Heart right ventricle (tissue), 16 donors: ENCODE measurements around the gene SLC2A13. TPM values are rescaled to one million over a fixed set of nuclear protein-coding genes. Genes with fewer than 3 reads are reported as not detected.

ENCODE experiments used
- ATAC-seq, 8 donors: fragments of 200-7000 bp; cut with Tn5 transposase; one replicate each; pipeline ENCODE4 v1.9.1; 2020; ENCODE audit warnings: mild to moderate bottlenecking in 8 of 8, moderate library complexity in 8 of 8, moderate number of reproducible peaks in 1 of 8
- DNase-seq, 2 donors: peaks; one replicate each; pipeline ENCODE4 v3.0.0-alpha.2; 2020
- H3K27ac ChIP-seq, 10 donors: fragments of 200-600 bp; sonication (generic) in 2 of 10; one replicate each; pipeline versions ENCODE4 v1.5.0 to v1.8.0; 2020 to 2022; ENCODE audit warnings: mild to moderate bottlenecking in 3 of 10
- H3K27me3 ChIP-seq, 7 donors: fragments of 200-600 bp; one replicate each; pipeline ENCODE4 v1.8.0; 2021 to 2022; ENCODE audit warnings: mild to moderate bottlenecking in 2 of 7
- H3K36me3 ChIP-seq, 9 donors: fragments of 200-600 bp; sonication (generic) in 1 of 9; one replicate each; pipeline versions ENCODE4 v1.5.0 to v1.8.0; 2020 to 2022; ENCODE audit warnings: mild to moderate bottlenecking in 2 of 9
- H3K4me1 ChIP-seq, 9 donors: fragments of 200-600 bp; sonication (generic) in 1 of 9; one replicate each; pipeline versions ENCODE4 v1.5.0 to v1.8.0; 2020 to 2022; ENCODE audit warnings: mild to moderate bottlenecking in 4 of 9
- H3K4me3 ChIP-seq, 10 donors: fragments of 200-600 bp; sonication (generic) in 2 of 10; one replicate each; pipeline versions ENCODE4 v1.5.0 to v1.8.0; 2020 to 2022; ENCODE audit warnings: mild to moderate bottlenecking in 7 of 10, moderate library complexity in 2 of 10
- H3K9me3 ChIP-seq, 11 donors: fragments of 200-600 bp in 10 of 11; sonication (generic) in 2 of 11; one replicate each; pipeline versions ENCODE4 v1.5.0 to v1.8.0; 2013 to 2022; ENCODE audit warnings: mild to moderate bottlenecking in 2 of 11, control low read depth in 1 of 11, moderate library complexity in 1 of 11
- WGBS, 2 donors: extraction: QIAGEN DNeasy Blood & Tissue Kit; methylation state at CpG; one replicate each; pipeline ENCODE4 v1.1.7; 2013; ENCODE audit warnings: inconsistent platforms in 1 of 2; 5-methylcytosine and 5-hydroxymethylcytosine counted together
- intact Hi-C, 10 donors: fragments of 100-400 bp; cut with DNase I; formaldehyde crosslinking; loops; one replicate each; pipeline versions ENCODE4 v1.11.1 to v1.14.2; 2022
- polyA plus RNA-seq, 2 donors: library from polyadenylated mRNA; stranded (reverse); fragments of 200-250 nt; gene quantifications; one replicate each; pipeline ENCODE4 v1.2.3, GENCODE V29; 2013
- total RNA-seq, 10 donors: library from RNA; stranded (reverse); fragmentation: NEBNext Ultra II Directional in 3 of 10; extraction: Animal tissue kit (Norgen Biotek cat#: 25700) in 3 of 10; gene quantifications; one replicate each; pipeline versions ENCODE4 v1.2.1 to v1.2.4, GENCODE V29; 2021 to 2023
- TF ChIP-seq, protein P1 (sequence below), 9 donors: fragments of 200-600 bp; sonication (generic) in 2 of 9; IDR thresholded peaks; one replicate each; pipeline versions ENCODE4 v1.5.0 to v1.8.0; 2021 to 2022; ENCODE audit warnings: antibody characterized with exemption in 9 of 9, mild to moderate bottlenecking in 5 of 9, moderate library complexity in 1 of 9
- donor health status: Arrhythmogenic right ventricular cardiomyopathy.
- donor health status: ischemic (EF 13 %, LVEDD 7.1; RV severe dilation, severe dysfunction).
- donor health status: healthy with polysubstance abuse.
- donor health status: DM: no; HTN: yes; CAD: no.
- donor health status: DM: no; HTN: no; CAD: no.
- donor health status: ischemic (EF 25% LVEDD 6.9; RV normal size, moderate dysfunction).
- donor health status: ischemic (EF 25% LVEDD 5.7; RV mildly dilated, moderate dysfunction).
- donor health status: healthy.
- donor health status: DM: yes; HTN: yes; CAD: no.
- donor health status: Ischemic cardiomyopathy.
- donor health status: ischemic (EF 35%, LVEDD 5.7; RV mildly dilated, moderate dysfunction).
- donor health status: nonischemic (EF 11% LVEDD 7.7; RV severe dilation, severe dysfunction).
- donor health status: DM: yes; HTN: yes; CAD: no.
- donor health status: PGD.
- donor health status: ischemic (EF 29% LVEDD 5.4; RV normal size, mild dysfunction).
- donor health status: nonischemic (EF 23%, LVEDD 6.1; RV moderate dilation, normal function).

SLC2A13 gene
- total and polyA plus RNA-seq, 12 donors, result 2.6 to 14.2 (median 9.8) TPM

DNA sequence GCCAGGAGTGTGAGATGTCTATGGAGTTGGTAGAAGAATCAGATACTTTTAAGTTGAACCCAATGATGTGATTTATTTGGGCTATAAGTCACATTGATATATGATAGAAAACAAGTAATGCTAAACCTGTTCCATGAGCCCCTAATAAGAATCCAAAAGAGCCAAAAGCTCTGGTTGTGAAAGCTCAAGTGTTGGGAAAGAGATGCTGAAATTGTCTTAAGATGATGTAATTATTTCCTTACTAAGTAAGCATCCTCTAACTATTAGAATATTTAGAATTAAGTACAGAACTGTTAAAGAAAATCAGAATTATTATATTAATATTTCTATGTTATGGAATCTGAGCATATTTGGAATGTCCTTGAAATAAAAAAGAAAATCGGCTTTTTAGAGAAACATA is 17.6 kb upstream of the SLC2A13 start:
- no peak for DNase-seq
- H3K27ac ChIP-seq, result no peak overlapping the region

DNA sequence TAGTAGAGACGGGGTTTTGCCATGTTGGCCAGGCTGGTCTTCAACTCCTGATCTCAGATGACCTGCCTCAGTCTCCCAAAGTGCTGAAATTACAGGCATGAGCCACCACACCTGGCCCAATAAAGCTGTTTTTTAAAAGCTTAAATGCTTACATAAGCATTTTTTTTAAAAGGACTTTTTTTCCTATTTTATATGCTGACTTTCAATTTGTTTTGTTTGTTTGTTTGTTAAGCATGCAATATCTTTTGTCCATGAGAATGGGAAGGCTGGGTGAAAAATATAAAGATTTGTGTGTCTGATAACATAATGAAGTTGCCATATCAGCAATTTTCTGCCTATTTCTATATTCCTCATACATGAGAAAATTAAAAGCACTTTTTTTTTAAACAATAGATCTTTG is 17.0 kb upstream of the SLC2A13 start:
- intact Hi-C loops, result no loop called here
- Histone ChIP-seq H3K27me3 (peaks cover 0 to 5% (median 0%) of the 10 kb centered on the region in 7 donors), H3K4me1 (no peaks in the 10 kb centered on the region), H3K4me3 (no peak overlapping the region), H3K9me3 (no peaks in the 10 kb centered on the region), H3K27ac (no peak overlapping the region), H3K36me3 (no peaks in the 10 kb centered on the region)
- TF ChIP-seq, protein P1, sequence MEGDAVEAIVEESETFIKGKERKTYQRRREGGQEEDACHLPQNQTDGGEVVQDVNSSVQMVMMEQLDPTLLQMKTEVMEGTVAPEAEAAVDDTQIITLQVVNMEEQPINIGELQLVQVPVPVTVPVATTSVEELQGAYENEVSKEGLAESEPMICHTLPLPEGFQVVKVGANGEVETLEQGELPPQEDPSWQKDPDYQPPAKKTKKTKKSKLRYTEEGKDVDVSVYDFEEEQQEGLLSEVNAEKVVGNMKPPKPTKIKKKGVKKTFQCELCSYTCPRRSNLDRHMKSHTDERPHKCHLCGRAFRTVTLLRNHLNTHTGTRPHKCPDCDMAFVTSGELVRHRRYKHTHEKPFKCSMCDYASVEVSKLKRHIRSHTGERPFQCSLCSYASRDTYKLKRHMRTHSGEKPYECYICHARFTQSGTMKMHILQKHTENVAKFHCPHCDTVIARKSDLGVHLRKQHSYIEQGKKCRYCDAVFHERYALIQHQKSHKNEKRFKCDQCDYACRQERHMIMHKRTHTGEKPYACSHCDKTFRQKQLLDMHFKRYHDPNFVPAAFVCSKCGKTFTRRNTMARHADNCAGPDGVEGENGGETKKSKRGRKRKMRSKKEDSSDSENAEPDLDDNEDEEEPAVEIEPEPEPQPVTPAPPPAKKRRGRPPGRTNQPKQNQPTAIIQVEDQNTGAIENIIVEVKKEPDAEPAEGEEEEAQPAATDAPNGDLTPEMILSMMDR (IDR thresholded peaks at IDR 0.05), result no peak
- WGBS, 2 donors, result 62 to 70% methylated on average over 1 of the region's 1 CpG
- DNase-seq, result no peak
- no peak for ATAC-seq

More for the DNA sequence above, 17.6 kb upstream of the SLC2A13 start:
- intact Hi-C loops, result no loop called here
- ATAC-seq, result no peak
- Histone ChIP-seq H3K36me3 (no peaks in the 10 kb centered on the region), H3K4me1 (no peaks in the 10 kb centered on the region), H3K9me3 (no peaks in the 10 kb centered on the region), H3K4me3 (no peak overlapping the region), H3K27me3 (peaks cover 0 to 5% (median 0%) of the 10 kb centered on the region in 7 donors)
- 96 to 98% methylated on average over 1 of the region's 1 CpG for WGBS, 2 donors
- TF ChIP-seq, protein P1 (IDR thresholded peaks at IDR 0.05), result no peak

DNA sequence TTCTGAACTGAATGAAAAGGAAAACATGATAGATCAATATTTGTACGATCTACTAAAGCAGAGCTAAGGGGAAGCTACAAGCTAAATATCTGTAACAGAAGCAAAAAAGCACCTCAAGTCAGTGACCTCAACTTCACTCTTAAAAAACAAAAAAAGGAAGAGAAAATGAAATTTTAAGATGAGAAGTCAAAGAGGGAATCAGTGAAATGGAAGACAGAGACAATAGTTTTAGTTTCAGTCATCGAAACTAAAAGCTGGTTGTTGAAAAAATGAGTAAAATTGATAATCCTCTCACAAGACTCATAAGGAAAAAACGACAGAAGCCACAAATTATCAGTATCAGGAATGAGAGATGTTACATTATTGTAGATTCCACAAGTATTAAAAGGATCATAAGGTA is 11.9 kb upstream of the SLC2A13 start:
- TF ChIP-seq, protein P1 (IDR thresholded peaks at IDR 0.05), result no peak
- DNase-seq (no peak), ATAC-seq (no peak)
- no peak overlapping the region for H3K4me3 ChIP-seq
- no peaks in the 10 kb centered on the region for H3K9me3 ChIP-seq
- no peaks in the 10 kb centered on the region for H3K4me1 ChIP-seq
- H3K27ac ChIP-seq, result no peak overlapping the region
- intact Hi-C loops, result loop anchor here in 2 of 10 donors (10.0 kb wide), 1 partner anchor 353 kb away; no protein-coding TSS in a partner anchor
- WGBS, 2 donors, result 68 to 73% methylated on average over 3 of the region's 3 CpGs
- no peaks in the 10 kb centered on the region for H3K27me3 ChIP-seq
- no peaks in the 10 kb centered on the region for H3K36me3 ChIP-seq

DNA sequence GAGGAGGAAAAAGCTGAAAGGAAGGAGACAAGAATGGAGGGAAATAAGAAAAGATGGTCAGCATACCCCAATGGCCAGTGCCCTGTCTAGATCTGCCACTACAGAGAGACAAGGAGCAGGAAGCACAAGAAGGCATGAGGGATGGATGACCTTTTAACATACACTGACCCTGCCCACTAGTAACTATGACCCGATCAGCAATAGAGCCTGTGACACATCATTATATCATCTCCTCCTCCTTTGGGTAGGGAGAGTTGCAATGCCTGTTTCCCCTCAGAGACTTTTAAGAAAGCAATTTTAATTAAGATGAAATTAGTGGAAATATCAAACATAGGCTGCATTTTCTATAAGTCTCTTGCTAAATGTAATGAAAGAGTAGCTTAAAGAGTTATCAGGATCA is 4.7 kb upstream of the SLC2A13 start:
- 83 to 86% methylated on average over 1 of the region's 1 CpG for WGBS, 2 donors

More for the DNA sequence above, 4.7 kb upstream of the SLC2A13 start:
- Histone ChIP-seq H3K27ac (no peak overlapping the region), H3K4me3 (no peak overlapping the region), H3K36me3 (no peaks in the 10 kb centered on the region), H3K4me1 (peaks cover 0 to 16% (median 12%) of the 10 kb centered on the region in 9 donors), H3K27me3 (peaks cover 0 to 4% (median 0%) of the 10 kb centered on the region in 7 donors), H3K9me3 (no peaks in the 10 kb centered on the region)
- TF ChIP-seq, protein P1 (IDR thresholded peaks at IDR 0.05), result no peak
- intact Hi-C loops, result loop anchor here in 3 of 10 donors (5.0 to 10.0 kb wide), 2 partner anchors 346 to 348 kb away; no protein-coding TSS in a partner anchor
- no peak for DNase-seq
- no peak for ATAC-seq
